ENCODE data around the gene STC2.
A peak's percentile ranks its signal among the peaks of the same experiment; 100 is the strongest.

Gene STC2

DNA sequence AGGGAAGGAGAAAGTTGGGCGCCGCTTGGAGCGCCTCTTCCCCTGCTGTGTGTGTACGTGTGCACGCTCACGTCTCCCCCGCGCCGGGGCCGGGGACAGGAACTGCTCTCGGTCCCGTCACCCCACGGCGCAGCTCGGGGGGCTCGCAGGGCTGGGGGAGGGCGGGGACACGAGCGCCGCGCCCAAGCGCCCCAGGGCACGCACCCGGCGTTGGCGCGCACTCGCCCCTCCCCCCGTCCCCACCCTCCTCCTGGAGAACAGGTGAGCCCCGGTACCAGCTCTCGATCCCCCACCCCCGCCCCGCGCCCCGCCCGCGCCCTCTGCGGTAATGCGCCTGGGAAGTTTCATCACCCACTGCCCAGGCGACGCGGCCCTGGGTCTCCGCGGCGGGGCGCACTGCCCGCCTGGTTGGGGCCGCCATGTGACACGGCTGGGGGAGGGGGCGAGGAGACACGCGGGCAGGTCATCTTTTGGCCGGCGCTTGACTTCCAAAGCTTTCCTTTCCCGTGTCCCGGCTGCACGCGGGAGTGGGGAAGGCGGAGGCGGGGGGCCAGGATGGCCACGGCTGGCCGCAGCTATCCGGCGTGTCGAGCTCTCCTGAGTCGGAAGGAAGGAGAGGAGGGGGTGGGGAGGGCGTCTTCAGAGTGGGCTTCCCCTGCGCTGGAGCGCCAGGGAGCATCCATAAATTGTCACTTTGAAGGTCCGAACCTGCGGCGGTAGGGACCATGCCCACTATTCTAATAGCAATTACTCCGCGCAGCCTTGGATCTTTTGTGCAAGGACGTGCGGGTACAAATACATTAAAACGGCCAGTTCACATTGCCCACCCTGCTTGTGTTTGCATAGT, 1.5 kb upstream of the STC2 start:
- peak; percentile 28 for DNase-seq (ENCODE audit: insufficient read length, low spot score)
- FAIRE-seq, result no peak

- FAIRE-seq (no peak), DNase-seq (ENCODE audit: insufficient read length, low spot score) (peak; percentile 29)
Measured at GRCh38 chr5:173328844-173329490, 753 bp upstream of the STC2 start.

- DNase-seq (ENCODE audit: insufficient read length, low spot score) (peak; percentile 29), FAIRE-seq (no peak)
Measured at GRCh38 chr5:173327084-173327947, 898 bp downstream of the STC2 start.

- FAIRE-seq, result no peak
- peak; percentile 74 for DNase-seq (ENCODE audit: insufficient read length, low spot score)
Measured at GRCh38 chr5:173326501-173326960, 1.7 kb downstream of the STC2 start.

- no peak for FAIRE-seq
Measured at GRCh38 chr5:173325091-173325698, 3.0 kb downstream of the STC2 start.

GRCh38 chr5:173324115-173325001, 3.9 kb downstream of the STC2 start:
- no peak for DNase-seq (ENCODE audit: insufficient read length, low spot score)
- FAIRE-seq, result no peak

More at GRCh38 chr5:173325091-173325698, 3.0 kb downstream of the STC2 start:
- DNase-seq (ENCODE audit: insufficient read length, low spot score), result no peak

DNA sequence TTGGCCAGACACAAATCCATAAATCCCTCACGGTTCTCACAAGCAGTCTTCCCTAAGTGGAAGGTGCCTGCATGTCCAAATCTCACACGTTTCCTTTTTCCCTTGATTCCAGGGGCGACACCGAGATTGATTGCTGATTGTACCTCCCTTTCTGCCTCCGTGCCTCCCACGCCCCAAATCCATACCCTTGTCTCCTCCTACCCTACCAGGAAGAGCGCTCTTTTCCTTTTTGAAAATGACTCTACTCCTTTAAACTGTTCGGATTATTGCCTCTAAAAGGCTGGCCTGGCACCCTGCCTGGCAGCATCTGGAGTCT, 4.5 kb downstream of the STC2 start:
- FAIRE-seq, result no peak
- no peak for DNase-seq (ENCODE audit: insufficient read length, low spot score)

- FAIRE-seq, result no peak
- DNase-seq (ENCODE audit: insufficient read length, low spot score), result no peak
Measured at GRCh38 chr5:173323106-173323798, 5.0 kb downstream of the STC2 start.

DNA sequence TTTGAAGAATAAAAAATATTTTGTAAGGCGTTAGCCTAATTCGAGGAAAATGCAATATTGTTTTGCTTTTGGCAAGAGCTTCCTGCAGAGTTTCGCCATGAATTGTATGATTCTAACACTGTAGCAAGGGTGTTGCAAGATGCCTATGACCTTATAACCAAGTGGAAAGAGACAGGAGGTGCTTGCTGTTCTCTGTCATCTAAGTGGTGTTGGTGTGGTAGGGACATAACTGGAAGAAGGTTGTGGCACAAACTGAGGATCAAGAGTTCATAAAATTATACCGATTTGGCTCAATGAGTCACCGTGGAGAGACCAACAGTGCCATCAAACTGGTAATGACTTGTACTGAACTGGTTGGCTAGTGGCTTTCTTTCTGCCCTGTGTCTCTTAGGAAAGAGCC, 6.3 kb downstream of the STC2 start:
- no peak for FAIRE-seq
- DNase-seq (ENCODE audit: insufficient read length, low spot score), result no peak

- FAIRE-seq, result no peak
- no peak for DNase-seq (ENCODE audit: insufficient read length, low spot score)
Measured at GRCh38 chr5:173320259-173320658, 8.0 kb downstream of the STC2 start.

- FAIRE-seq, result no peak
Measured at GRCh38 chr5:173319646-173320045, 8.6 kb downstream of the STC2 start.

DNA sequence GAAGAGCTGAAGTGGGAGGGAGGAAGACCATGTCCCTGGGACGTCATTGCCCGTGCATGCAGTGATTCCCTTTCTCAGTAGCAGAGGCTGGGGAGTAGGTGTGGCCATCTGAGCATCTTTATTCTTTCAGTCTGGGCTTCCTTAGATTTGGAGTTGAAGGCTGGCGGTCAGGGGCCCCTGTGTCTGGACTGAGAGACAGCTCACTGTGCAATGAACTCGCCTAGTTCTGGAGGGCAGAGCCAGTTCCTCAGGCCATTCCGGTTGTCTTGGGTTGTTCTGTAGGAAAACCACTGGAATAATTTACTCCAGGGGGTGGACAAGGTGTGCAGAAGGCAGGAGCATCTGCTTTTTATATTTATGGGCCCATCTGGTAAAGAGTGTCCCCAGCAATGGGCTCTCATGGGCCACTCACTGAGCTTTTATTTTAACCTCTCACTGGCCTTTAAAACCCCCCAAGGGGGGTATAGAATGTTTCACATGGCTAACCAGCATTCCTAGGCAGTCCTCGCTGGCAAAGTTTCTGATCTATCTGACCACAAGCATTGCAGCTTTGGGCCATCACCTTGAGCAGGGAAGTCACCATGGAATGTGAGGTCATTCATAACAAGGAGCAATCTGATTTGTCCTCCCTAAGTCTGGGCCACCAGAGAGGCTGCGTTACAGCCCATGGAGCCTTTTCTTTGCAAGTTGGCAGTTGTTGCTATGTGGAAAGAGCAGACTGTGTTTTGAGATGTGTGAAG, 9.2 kb downstream of the STC2 start:
- no peak for FAIRE-seq
- DNase-seq (ENCODE audit: insufficient read length, low spot score), result no peak

More at GRCh38 chr5:173319646-173320045, 8.6 kb downstream of the STC2 start:
- DNase-seq (ENCODE audit: insufficient read length, low spot score), result no peak

DNA sequence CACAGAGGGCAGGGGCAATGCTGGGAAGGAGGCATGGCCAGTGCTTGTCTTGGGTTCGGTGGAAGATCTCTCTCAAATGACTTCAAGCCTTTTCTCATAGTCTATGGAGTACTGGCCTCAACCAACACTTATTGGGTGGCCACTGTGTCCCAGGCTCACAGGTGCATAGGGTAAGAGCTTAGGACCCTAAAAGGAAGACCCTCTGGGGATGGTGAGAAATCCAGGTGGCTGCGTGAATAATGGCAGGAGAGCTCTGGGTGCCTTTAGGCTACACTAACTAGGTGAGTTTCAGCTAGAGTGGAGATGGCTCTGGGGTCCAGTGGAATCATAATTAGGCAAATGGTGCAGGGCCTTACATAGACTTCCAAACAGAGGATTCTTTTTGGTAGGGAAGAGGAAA, 9.9 kb downstream of the STC2 start:
- FAIRE-seq (no peak), DNase-seq (ENCODE audit: insufficient read length, low spot score) (no peak)

- FAIRE-seq, result no peak
- DNase-seq (ENCODE audit: insufficient read length, low spot score), result no peak
Measured at GRCh38 chr5:173317852-173318251, 10.4 kb downstream of the STC2 start.

GRCh38 chr5:173317091-173317730, 11.0 kb downstream of the STC2 start:
- no peak for FAIRE-seq

DNA sequence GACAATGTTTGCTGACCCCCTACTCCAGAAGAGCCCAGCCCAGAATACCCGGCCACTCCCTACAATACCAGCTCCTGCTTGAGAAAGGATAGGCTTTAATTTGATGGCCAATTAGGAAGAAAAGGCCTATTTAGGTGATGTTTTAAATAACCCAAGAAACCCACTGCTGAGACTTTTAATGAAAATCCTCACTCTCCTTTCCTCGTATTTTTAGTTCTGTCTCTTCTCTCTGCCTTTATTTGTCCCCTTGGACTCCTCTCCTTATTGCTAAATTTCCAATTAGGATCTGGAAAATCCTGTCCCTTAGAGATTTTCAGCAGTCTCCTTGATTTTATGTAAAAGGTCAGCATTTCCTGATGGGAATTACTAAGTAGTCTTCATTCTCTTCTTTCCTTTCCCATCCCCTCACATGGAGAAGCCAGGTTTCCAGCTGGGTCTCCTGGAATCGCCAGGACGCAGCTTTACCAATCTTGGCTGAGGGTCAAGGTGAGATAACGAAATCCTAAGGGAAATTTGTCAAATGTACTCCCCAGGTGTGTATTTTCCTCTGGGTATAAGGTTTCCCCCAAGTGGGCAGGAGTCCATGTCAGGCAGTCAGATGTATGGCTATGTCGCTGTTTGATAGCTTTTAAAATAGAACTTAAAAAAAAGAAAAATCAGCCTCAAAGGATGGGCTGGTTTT, 11.7 kb downstream of the STC2 start:
- FAIRE-seq (no peak), DNase-seq (ENCODE audit: insufficient read length, low spot score) (no peak)

More at GRCh38 chr5:173317091-173317730, 11.0 kb downstream of the STC2 start:
- DNase-seq (ENCODE audit: insufficient read length, low spot score), result no peak
